Esophagus squamous epithelium (tissue), 5 donors: Measurements from ENCODE around the gene TSC2. TPM values are rescaled to one million over a fixed set of nuclear protein-coding genes. Genes with fewer than 3 reads are reported as not detected.
A peak's percentile ranks its signal among the peaks of the same experiment; 100 is the strongest.

Experiments used
- DNase-seq: peaks from one replicate; lab custom pipeline; 2025; lab: John Stamatoyannopoulos, UW
- H3K27ac ChIP-seq, 4 donors: fragments of 200-600 bp; sonication (generic); one replicate each; pipeline ENCODE4 v1.5.1; 2016 to 2019; ENCODE audit warnings: mild to moderate bottlenecking in 1 of 4
- H3K27me3 ChIP-seq, 4 donors: fragments of 200-600 bp; sonication (generic); 1 replicate in 3 of 4; 2 replicates in 1 of 4; pipeline versions ENCODE4 v1.5.1 to v1.6.0; 2017 to 2021; ENCODE audit warnings: antibody characterized with exemption in 1 of 4
- H3K36me3 ChIP-seq, 3 donors: fragments of 200-600 bp; sonication (generic); one replicate each; pipeline ENCODE4 v1.5.1; 2016 to 2019
- H3K4me1 ChIP-seq, 3 donors: fragments of 200-600 bp; sonication (generic); one replicate each; pipeline ENCODE4 v1.5.1; 2017 to 2019
- H3K4me3 ChIP-seq, 4 donors: fragments of 200-600 bp; sonication (generic); 1 replicate in 3 of 4; 2 replicates in 1 of 4; pipeline ENCODE4 v1.5.1; 2016 to 2019; ENCODE audit warnings: mild to moderate bottlenecking in 2 of 4, moderate library complexity in 1 of 4
- H3K9me3 ChIP-seq, 3 donors: fragments of 200-600 bp; sonication (generic); one replicate each; pipeline ENCODE4 v1.5.1; 2016 to 2019
- CTCF ChIP-seq, 6 experiments: fragments of 450-650 bp in 4 of 6; fragments of 200-600 bp in 2 of 6; sonication (generic) in 2 of 6; IDR thresholded peaks; one replicate each; pipeline ENCODE4 v1.5.1; 2016 to 2019; ENCODE audit warnings: antibody characterized with exemption in 6 of 6, mild to moderate bottlenecking in 4 of 6, moderate library complexity in 4 of 6
- POLR2A ChIP-seq, 4 donors: fragments of 450-650 bp; IDR thresholded peaks; one replicate each; pipeline ENCODE4 v1.6.1; 2017; ENCODE audit warnings: antibody characterized with exemption in 4 of 4, mild to moderate bottlenecking in 4 of 4, moderate library complexity in 3 of 4
- WGBS, 2 donors: methylation state at CpG; one replicate each; pipeline ENCODE4 v1.1.5; 2018; 5-methylcytosine and 5-hydroxymethylcytosine counted together
- intact Hi-C: fragments of 100-400 bp; cut with DNase I; formaldehyde crosslinking; loops from one replicate; pipeline ENCODE4 v1.15.0; 2022
- total RNA-seq, 4 donors: library from RNA; depleted of rRNA; stranded (reverse); fragments of >200 nt; gene quantifications; one replicate each; pipeline ENCODE4 v1.1.0, GENCODE V29; 2016
- donor health status: DM: yes; HTN: yes; CAD: no.

TSC2 gene
- total RNA-seq = 10 to 100 TPM; 22.8 to 79.7 (median 41.2) TPM

GRCh38 chr16:2047330-2048115, at the start of gene TSC2, which contains the start of gene NTHL1:
TSS of gene TSC2 (plus strand) at chr16:2047985. CDS start at chr16:2048616, 631 bp downstream.
TSS of gene NTHL1 (minus strand) at chr16:2047834. CDS start at chr16:2047823, 11 bp downstream.
- Histone ChIP-seq H3K36me3 (peaks cover 0 to 41% (median 0%) of the 10 kb centered on the region in 3 donors), H3K4me3 (peak within 1 kb of the TSS; percentile 71 to 97 (median 84)), H3K27ac (peak within 1 kb of the TSS; percentile 73 to 88 (median 82)), H3K27me3 (no peaks in the 10 kb centered on the region), H3K9me3 (no peaks in the 10 kb centered on the region), H3K4me1 (peaks cover 28 to 67% (median 41%) of the 10 kb centered on the region in 3 donors)
- DNase-seq = peak; percentile 67
- intact Hi-C loops = no loop called here
- WGBS, 2 donors = 0% methylated on average over 4 to 6 of the region's 81 CpGs
- TF ChIP-seq CTCF (IDR thresholded peaks at IDR 0.05) (peak; percentile 37 to 87 (median 62)), POLR2A (IDR thresholded peaks at IDR 0.05) (peak in 2 of 4 donors; percentile 33 to 38)

- TF ChIP-seq CTCF (IDR thresholded peaks at IDR 0.05) = no peak
- TF ChIP-seq POLR2A (IDR thresholded peaks at IDR 0.05) = no peak
- Histone ChIP-seq H3K4me1 (peaks cover 2 to 34% (median 9%) of the 10 kb centered on the region in 3 donors), H3K27ac (peak overlapping the region in 3 of 4 donors; percentile 34 to 81 (median 42)), H3K4me3 (no peak overlapping the region), H3K36me3 (peaks cover 47 to 73% (median 51%) of the 10 kb centered on the region in 3 donors), H3K9me3 (no peaks in the 10 kb centered on the region), H3K27me3 (no peaks in the 10 kb centered on the region)
- 73 to 100% methylated on average over 3 to 6 of the region's 27 CpGs for WGBS, 2 donors
- no peak for DNase-seq
- intact Hi-C loops = no loop called here
Observed at GRCh38 chr16:1998360-1998835, 49.4 kb upstream of the TSC2 start.

GRCh38 chr16:1998852-1999801, 48.7 kb upstream of the TSC2 start:
- no peak for DNase-seq
- Histone ChIP-seq H3K9me3 (no peaks in the 10 kb centered on the region), H3K36me3 (peaks cover 47 to 76% (median 51%) of the 10 kb centered on the region in 3 donors), H3K27ac (peak overlapping the region in 2 of 4 donors; percentile 34 to 81), H3K4me3 (no peak overlapping the region), H3K4me1 (peaks cover 2 to 34% (median 14%) of the 10 kb centered on the region in 3 donors), H3K27me3 (no peaks in the 10 kb centered on the region)
- 92 to 97% methylated on average over 5 to 10 of the region's 39 CpGs for WGBS, 2 donors
- TF ChIP-seq CTCF (IDR thresholded peaks at IDR 0.05) (no peak), POLR2A (IDR thresholded peaks at IDR 0.05) (no peak)
- intact Hi-C loops = no loop called here

GRCh38 chr16:1999866-2000514, 47.8 kb upstream of the TSC2 start:
- no peak for DNase-seq

More at GRCh38 chr16:1999866-2000514, 47.8 kb upstream of the TSC2 start:
- no peak for TF ChIP-seq CTCF (IDR thresholded peaks at IDR 0.05)
- TF ChIP-seq POLR2A (IDR thresholded peaks at IDR 0.05) = no peak
- Histone ChIP-seq H3K27ac (no peak overlapping the region), H3K36me3 (peaks cover 47 to 83% (median 51%) of the 10 kb centered on the region in 3 donors), H3K4me3 (no peak overlapping the region), H3K4me1 (peaks cover 11 to 42% (median 20%) of the 10 kb centered on the region in 3 donors), H3K9me3 (no peaks in the 10 kb centered on the region), H3K27me3 (no peaks in the 10 kb centered on the region)
- intact Hi-C loops = no loop called here
- WGBS, 2 donors = 80 to 90% methylated on average over 2 to 7 of the region's 28 CpGs
